ENCODE measurements around the gene POLR2C.

The POLR2C gene

DNA sequence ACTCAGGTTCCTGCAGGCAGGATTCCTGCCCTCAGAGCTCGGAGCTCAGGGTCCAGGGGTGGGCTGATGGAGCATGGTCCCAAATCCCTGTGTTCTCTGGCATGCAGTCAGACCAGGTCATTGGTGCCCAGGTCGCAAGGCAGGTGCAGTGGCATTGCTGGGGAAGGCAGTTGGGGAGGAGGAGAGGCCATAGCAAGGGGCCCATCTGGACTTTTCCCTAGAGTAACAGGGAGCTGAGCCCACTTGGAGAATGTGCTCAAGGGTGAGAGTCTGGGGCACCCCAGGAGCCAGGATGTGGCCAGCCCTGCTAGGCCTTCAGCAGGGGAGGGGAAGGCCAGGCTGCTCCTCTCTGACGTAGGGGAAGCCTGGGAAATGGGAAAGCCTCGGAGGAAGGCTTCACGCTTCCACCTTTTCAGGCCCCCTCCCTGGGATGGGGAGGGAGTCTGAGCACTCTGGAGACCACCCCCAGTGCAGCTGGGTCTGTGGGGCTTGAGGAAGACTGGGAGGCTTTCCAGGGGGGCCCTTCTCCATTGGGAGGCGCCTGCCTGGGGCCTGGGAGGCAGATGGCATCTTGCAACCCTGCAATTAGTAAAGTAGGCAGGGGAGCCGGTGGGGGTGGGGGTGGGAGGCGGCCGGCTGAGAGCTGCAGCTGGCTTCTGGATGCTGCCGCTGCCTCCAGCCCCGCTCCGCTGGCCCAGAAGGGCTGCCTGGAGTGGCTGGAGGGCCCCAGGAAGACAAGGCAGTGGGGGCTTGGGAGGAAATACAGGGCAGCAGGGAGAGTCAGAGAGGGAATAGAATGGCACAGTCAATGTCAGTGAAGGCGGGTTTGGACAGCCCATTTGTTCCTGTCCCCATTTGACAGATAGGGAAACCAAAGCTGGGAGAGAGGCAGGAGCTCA, 44.9 kb downstream of the POLR2C start:
- Histone ChIP-seq H3K4me1 (peaks cover 23 to 63% (median 50%) of the 10 kb centered on the region in 10 experiments), H3K4me2 (peak overlapping the region in 10 of 11 experiments; percentile 15 to 63 (median 50); a peak in 17 of 22 replicates), H3K27me3 (0 out of 22 replicates have a peak, but pooled peaks cover 0 to 4% (median 0%) of the 10 kb centered on the region in 11 experiments), H3K4me3 (no peak overlapping the region), H3K9me3 (replicated peaks in 1 of 11) (no peaks in the 10 kb centered on the region), H3K36me3 (peaks cover 0 to 9% (median 4%) of the 10 kb centered on the region in 11 experiments; a peak in 7 of 22 replicates), H3K9ac (no peak overlapping the region), H4K20me1 (peaks cover 0 to 7% (median 0%) of the 10 kb centered on the region in 11 experiments; a peak in 1 of 22 replicates), H3K27ac (no peak overlapping the region)
- TF ChIP-seq Cebpa-rat (IDR thresholded peaks at IDR 0.05), result no peak

DNA sequence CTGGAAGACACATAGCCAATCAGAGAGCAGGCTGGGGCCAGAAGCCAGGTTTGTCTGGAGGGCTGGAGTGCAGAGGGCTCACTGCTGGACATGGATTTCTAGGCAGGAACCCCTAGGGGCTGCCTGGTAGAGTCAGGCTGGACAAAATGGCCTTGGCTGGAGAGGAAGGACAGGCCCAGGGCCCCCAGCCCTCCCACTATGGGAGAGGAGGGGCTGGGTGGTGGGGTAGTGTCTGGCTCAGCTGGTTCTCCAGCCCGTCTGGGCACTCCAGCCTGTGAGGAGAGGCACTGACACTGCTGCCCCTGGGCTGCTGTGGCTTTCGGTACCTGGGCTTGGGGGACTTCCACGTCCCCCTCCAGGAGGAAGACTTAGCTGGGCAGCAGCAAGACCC, 45.6 kb downstream of the POLR2C start:
- Histone ChIP-seq H3K4me2 (peak overlapping the region in 9 of 11 experiments; percentile 15 to 62 (median 48); a peak in 15 of 22 replicates), H3K9ac (no peak overlapping the region), H3K4me1 (peaks cover 17 to 56% (median 44%) of the 10 kb centered on the region in 10 experiments), H3K27me3 (no peaks in the 10 kb centered on the region), H3K27ac (no peak overlapping the region), H4K20me1 (peaks cover 0 to 6% (median 0%) of the 10 kb centered on the region in 11 experiments; a peak in 1 of 22 replicates), H3K9me3 (replicated peaks in 1 of 11) (no peaks in the 10 kb centered on the region), H3K36me3 (peaks cover 0 to 15% (median 10%) of the 10 kb centered on the region in 11 experiments; a peak in 8 of 22 replicates), H3K4me3 (no peak overlapping the region)
- TF ChIP-seq Cebpa-rat (IDR thresholded peaks at IDR 0.05), result no peak

DNA sequence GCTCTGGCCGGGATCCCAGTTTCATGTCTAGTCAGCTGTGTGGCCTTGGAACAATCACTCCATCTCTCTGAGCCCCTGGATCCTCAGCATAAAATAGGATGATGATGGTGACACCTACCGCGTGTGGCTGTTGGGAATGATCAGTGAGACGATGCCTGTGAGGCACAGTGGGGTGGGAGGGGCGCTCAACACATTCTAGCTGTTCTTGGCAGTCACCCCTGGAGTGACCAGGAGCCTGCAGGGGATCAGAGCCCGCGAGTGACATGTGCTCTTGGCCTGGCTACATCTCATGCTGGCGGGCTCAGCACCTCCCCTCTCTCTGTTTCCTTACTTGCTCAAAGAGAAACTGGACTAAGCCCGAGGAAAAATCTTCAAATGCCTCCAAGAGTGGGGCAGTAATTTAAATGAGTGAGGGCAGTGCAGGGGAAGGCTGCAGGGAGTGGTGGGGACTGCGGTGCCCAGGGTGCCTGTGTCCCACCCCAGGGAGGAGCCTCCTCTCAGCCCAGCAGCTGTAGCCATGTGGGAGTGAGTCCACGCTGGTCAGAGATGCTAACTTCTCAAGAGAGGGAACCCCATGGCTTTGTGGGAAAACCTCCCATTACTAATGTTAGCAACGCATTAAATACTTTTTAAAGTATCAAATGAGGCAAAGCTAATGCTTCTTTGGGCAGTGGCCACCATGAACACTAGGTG, 46.9 kb downstream of the POLR2C start:
- Histone ChIP-seq H4K20me1 (no peaks in the 10 kb centered on the region), H3K4me2 (no peak overlapping the region), H3K27me3 (no peaks in the 10 kb centered on the region), H3K4me1 (peaks cover 6 to 43% (median 30%) of the 10 kb centered on the region in 10 experiments; a peak in 19 of 20 replicates), H3K4me3 (no peak overlapping the region), H3K36me3 (peaks cover 0 to 26% (median 10%) of the 10 kb centered on the region in 11 experiments; a peak in 8 of 22 replicates), H3K9me3 (replicated peaks in 1 of 11) (no peaks in the 10 kb centered on the region), H3K9ac (no peak overlapping the region), H3K27ac (no peak overlapping the region)
- TF ChIP-seq Cebpa-rat (IDR thresholded peaks at IDR 0.05), result no peak

DNA sequence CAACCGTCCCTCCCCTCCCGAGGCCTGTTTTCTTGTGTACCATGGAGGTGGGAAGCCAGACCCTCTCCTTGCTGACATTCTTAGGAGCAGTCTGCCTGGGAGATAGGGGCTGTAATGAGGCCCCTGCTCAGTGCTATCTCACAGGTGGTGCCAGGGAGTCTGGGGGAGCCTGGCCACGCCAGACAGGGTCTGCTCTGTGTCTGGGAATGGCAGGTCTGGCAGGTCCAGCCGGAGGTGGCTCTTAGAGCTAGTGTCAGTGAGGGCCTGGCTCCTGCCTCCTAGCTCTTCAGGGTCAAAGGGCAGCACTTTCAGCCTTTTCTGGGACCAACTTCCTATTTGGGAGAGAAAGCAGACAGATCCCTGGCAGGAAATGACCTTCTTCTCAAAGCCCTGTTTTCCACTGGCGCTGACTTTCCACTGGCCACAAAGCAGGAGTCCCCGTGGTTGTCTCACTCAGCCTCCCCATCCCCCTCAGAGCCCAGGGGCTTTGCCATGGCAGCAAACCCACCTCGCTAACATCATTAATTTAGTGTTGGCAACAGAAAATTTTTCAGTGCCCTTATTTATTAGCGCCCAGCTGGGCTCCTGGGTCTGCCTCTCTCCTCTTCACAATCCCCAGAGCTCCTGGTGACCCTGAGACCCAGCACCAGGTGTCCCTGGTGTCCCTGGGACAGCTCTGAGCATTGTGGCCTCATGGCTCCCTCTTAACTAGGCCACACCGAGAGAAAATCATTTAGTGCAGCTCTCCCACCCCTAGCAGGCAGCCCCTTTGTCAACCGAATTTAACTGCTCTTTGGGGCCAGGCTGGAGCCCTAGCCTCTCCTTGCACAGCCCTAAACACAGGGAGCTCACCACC, 47.8 kb downstream of the POLR2C start:
- H4K20me1 ChIP-seq, result no peaks in the 10 kb centered on the region
- no peaks in the 10 kb centered on the region for H3K9me3 ChIP-seq (replicated peaks in 1 of 11)
- peaks cover 6 to 34% (median 22%) of the 10 kb centered on the region in 10 experiments; a peak in 18 of 20 replicates for H3K4me1 ChIP-seq
- no peak overlapping the region; a peak in 1 of 22 replicates for H3K9ac ChIP-seq
- H3K36me3 ChIP-seq, result peaks cover 0 to 35% (median 10%) of the 10 kb centered on the region in 11 experiments; a peak in 8 of 22 replicates
- no peaks in the 10 kb centered on the region for H3K27me3 ChIP-seq
- H3K4me2 ChIP-seq, result peak overlapping the region in 8 of 11 experiments; percentile 0 to 37 (median 6); a peak in 6 of 22 replicates
- no peak overlapping the region for H3K4me3 ChIP-seq
- no peak for TF ChIP-seq Cebpa-rat (IDR thresholded peaks at IDR 0.05)
- H3K27ac ChIP-seq, result no peak overlapping the region

DNA sequence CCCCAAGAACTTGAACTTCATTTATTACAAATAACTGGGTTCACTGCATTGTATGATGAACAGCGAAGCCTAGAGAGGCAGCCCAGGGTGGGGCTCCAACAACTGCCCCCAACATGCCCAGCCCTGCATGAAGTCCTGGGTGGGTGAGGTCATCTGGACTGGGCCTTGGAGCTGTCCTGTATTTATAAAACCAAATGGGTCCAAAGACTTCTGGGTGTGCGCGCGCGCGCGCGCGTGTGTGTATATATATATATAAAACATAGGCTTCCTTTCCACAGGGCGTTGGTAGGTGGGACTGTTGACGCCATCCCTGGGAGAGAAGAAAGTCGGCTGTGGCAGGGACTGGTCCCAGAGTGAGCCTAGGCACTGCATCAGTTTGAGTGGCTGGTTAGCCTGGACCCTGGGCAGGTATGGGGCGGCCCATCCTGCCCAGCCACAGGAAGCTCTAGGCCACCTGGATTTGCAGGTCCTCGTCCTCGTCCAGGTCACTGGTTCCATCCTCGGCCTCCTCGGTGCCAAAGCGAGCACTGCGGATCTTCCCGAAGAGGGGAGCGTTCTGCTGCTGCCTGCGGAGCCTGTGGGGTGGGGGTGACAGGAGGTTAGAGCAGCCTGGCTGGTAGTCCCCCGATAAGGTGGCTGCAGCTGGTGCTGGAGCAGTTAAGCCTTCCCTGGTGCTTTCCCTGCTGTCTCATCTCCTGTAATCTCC, 50.0 kb downstream of the POLR2C start:
- H4K20me1 ChIP-seq, result 0 out of 22 replicates have a peak, but pooled peaks cover 0 to under 1% (median 0%) of the 10 kb centered on the region in 11 experiments
- H3K27ac ChIP-seq, result no peak overlapping the region
- peaks cover 6 to 18% (median 11%) of the 10 kb centered on the region in 10 experiments; a peak in 18 of 20 replicates for H3K4me1 ChIP-seq
- no peaks in the 10 kb centered on the region for H3K9me3 ChIP-seq (replicated peaks in 1 of 11)
- H3K36me3 ChIP-seq, result peaks cover 0 to 55% (median 10%) of the 10 kb centered on the region in 11 experiments; a peak in 8 of 22 replicates
- no peak overlapping the region for H3K4me2 ChIP-seq
- no peak overlapping the region for H3K9ac ChIP-seq
- no peak for TF ChIP-seq Cebpa-rat (IDR thresholded peaks at IDR 0.05)
- H3K27me3 ChIP-seq, result no peaks in the 10 kb centered on the region
- no peak overlapping the region for H3K4me3 ChIP-seq

DNA sequence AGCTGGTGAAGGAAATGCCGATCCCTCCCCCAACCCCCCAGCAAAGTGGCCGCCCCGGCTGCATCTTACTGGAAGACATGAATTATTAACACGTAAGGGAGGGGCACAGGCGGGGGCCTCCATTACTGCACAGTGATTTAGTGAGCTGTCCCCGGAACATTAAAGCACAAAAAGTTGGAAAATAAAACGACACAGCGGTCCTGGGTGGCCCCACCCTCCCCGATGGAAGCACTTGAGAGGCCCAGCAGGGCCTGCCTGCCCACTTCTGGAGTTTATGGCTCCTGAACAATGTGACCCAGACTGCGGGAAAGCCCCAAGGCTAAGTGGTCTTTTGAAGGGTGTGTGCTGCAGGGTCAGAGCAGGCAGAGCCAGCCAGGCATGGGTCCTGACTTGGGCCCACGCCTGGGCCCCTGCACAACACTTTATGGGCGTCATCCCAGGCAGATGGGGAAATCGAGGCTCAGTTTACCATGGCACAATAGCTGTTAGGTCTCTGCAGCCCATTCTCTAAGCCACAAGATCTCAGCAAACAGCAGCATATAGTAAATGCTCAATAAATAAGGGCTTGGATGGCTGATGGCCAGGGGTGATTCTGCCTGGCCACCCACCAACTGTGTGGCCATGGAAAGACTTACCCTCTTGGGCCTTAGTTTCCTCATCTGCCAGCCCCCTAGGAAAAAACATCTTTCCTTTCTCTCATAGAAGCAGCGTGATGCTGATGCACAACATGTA, 51.1 kb downstream of the POLR2C start:
- TF ChIP-seq Cebpa-rat (IDR thresholded peaks at IDR 0.05), result no peak
- Histone ChIP-seq H3K4me1 (peaks cover 0 to 10% (median 8%) of the 10 kb centered on the region in 10 experiments; a peak in 9 of 20 replicates), H3K9me3 (replicated peaks in 1 of 11) (no peaks in the 10 kb centered on the region), H3K27me3 (no peaks in the 10 kb centered on the region), H3K36me3 (peaks cover 0 to 66% (median 15%) of the 10 kb centered on the region in 11 experiments; a peak in 11 of 22 replicates), H3K9ac (no peak overlapping the region), H3K4me3 (no peak overlapping the region), H4K20me1 (0 out of 22 replicates have a peak, but pooled peaks cover 0 to 11% (median 0%) of the 10 kb centered on the region in 11 experiments), H3K27ac (no peak overlapping the region), H3K4me2 (no peak overlapping the region)

DNA sequence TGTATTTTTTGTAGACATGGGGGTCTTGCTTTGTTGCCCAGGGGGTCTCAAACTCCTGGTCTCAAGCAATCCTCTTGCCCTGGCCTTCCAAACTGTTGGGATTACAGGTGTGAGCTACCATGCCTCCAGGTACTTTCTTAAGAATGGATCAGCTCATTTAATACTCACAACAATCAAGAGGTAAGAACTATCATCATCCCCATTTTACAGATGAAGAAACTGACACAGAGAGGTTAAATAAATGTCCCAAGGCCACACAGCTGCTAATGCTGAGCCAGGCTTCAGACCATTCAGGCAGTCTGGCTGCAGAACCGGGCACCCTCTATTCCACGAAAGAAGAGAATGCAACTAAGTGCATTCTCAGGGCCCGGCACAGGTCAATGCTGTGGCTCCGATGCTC, 51.9 kb downstream of the POLR2C start:
- Histone ChIP-seq H3K4me1 (peaks cover 0 to 12% (median 8%) of the 10 kb centered on the region in 10 experiments; a peak in 10 of 20 replicates), H3K36me3 (peaks cover 0 to 75% (median 17%) of the 10 kb centered on the region in 11 experiments; a peak in 11 of 22 replicates), H4K20me1 (0 out of 22 replicates have a peak, but pooled peaks cover 0 to 11% (median 0%) of the 10 kb centered on the region in 11 experiments), H3K4me3 (no peak overlapping the region), H3K27me3 (no peaks in the 10 kb centered on the region), H3K9me3 (replicated peaks in 1 of 11) (no peaks in the 10 kb centered on the region), H3K4me2 (no peak overlapping the region), H3K27ac (no peak overlapping the region), H3K9ac (no peak overlapping the region)
- TF ChIP-seq Cebpa-rat (IDR thresholded peaks at IDR 0.05), result no peak
